Right hindlimb (tissue), 1 donor: ENCODE data around the gene AGRN.

ENCODE experiments used
- DNase-seq: peaks from one replicate; pipeline ENCODE4 v3.0.0-alpha.2; 2018

AGRN gene

DNA sequence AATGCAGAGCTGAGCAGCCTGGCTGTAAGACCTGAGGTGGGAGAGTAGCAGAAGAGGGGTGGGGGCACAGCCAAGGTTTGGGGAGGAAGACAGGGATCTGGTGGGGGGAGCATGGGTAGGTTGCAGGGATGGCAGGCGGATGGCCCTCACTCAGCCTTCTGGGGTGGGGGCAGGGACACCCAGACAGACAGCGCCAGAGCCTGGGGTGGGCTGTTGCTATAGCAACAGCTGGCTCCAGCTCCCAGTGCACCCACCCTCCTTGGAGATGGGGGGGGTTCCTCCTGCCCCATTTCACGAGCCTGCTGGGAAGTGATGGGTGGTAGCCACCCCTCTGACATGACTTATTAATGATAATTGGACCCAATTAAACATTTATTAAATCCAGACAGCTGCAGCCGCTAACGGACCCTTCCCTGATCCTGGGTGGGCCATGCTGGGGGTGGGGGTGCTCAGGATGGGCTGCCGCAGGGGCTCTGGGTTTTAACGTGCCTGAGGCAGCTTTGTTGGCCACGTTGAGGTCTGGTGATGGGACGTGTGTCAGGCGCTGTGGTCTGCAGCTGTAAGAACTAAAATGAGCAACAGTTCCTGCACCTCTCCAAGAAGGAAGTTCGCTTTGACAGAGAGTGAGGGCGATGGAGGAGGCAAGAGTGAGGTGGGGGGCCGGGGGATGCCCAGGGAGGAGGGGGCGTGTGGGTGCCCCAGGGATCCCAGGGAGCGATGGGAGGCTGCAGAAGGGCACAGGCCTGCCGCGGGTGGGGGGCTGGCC is 19.4 kb downstream of the AGRN start:
- DNase-seq = no peak

DNA sequence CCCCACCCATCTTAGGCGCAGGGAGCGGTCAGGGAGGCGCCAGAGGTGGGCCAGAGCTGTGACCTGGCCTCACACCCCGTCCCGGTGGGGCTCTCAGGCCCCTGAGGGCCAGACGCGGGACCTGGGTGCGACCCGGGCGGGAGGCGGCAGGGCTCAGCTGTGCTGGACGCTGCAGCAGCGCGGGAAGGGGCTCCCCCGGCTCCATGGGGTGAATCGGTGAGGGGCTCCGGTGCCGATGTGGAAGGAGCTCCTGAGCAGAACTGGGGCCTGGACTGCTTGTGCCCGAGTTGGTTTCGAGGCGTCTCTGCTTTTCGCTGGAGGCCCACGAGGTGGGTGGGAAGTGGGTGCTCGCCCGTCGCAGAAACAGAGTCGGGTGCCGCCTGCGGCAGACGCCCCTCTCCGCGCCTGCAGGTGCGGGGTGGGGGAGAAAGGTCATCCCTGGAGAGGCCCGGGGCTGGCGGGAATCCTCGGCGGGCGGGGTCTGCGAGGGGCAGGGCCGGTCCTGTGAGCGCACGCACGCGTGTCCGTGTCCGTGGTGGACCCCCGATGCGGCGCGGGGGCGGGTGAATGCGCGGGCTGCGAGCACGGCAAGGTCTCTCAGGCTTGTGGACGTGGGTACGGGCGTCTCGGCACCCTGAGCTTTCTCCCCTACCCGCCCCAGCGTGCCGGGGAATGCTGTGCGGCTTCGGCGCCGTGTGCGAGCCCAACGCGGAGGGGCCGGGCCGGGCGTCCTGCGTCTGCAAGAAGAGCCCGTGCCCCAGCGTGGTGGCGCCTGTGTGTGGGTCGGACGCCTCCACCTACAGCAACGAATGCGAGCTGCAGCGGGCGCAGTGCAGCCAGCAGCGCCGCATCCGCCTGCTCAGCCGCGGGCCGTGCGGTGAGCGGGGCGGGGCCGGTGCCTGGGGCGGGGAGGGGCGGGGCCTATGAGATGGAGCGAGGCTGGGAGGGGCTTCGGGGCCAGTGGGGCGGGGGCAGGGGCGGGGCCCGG is 20.4 kb downstream of the AGRN start:
- peak; percentile 86 for DNase-seq

DNA sequence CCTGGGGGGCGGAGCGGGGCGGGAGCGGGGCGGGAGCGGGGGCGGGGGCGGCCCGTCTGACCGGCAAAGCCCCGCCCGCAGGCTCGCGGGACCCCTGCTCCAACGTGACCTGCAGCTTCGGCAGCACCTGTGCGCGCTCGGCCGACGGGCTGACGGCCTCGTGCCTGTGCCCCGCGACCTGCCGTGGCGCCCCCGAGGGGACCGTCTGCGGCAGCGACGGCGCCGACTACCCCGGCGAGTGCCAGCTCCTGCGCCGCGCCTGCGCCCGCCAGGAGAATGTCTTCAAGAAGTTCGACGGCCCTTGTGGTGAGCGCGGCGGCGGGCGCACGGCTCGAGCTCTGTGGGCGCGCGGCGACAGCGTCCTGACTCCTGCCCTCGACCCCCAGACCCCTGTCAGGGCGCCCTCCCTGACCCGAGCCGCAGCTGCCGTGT is 21.2 kb downstream of the AGRN start:
- no peak for DNase-seq

DNA sequence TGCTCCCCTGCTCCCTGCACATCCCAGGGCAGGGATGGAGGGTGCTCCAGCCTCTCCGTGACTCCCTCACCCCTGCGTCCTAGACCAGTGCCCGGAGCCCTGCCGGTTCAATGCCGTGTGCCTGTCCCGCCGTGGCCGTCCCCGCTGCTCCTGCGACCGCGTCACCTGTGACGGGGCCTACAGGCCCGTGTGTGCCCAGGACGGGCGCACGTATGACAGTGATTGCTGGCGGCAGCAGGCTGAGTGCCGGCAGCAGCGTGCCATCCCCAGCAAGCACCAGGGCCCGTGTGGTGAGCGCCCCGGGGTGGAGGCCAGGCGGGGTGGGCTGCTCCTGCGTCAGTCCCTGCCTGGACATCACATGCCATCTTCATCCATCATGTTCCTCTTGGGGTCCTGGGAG is 22.0 kb downstream of the AGRN start:
- no peak for DNase-seq

DNA sequence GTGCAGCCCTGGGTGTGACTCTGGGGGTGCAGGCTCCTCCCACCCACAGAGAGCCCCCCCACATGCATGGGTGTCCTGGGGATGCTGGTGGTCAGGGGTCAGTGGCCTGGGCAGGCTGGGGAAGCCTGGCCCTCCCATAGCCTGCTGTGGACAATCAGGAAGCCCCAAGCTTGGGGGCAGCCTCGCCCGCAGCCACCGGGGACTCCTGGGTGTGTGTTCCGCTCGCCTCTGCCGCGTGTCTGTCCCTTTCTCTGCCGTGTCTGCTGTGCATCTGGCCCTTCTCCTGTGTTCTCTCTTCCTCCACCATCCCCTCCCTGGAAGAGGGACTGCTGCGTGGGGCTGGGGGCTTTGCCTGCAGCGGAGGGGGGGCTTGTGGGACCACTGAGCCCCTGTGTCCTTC is 22.9 kb downstream of the AGRN start:
- no peak for DNase-seq

DNA sequence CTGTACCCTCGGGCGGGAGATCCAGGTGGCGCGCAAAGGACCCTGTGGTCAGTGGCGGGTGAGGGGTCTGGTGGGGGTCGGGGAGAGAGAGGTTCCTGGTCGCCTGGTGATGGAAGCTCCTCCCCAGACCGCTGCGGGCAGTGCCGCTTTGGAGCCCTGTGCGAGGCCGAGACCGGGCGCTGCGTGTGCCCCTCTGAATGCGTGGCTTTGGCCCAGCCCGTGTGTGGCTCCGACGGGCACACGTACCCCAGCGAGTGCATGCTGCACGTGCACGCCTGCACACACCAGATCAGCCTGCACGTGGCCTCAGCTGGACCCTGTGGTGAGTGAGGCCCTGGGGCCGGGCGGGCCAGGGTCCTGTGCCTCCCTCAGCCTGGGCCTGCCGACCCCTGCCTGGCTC is 23.5 kb downstream of the AGRN start:
- DNase-seq = no peak

DNA sequence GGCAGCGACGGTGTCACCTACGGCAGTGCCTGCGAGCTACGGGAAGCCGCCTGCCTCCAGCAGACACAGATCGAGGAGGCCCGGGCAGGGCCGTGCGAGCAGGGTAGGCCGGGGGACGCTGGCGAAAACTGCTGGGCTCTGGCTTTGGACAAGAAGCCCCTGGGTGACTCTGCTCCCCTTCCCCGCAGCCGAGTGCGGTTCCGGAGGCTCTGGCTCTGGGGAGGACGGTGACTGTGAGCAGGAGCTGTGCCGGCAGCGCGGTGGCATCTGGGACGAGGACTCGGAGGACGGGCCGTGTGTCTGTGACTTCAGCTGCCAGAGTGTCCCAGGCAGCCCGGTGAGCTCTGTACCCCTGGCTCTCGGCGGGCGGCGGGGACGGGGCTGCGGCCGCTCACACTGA is 24.0 kb downstream of the AGRN start:
- DNase-seq = no peak

DNA sequence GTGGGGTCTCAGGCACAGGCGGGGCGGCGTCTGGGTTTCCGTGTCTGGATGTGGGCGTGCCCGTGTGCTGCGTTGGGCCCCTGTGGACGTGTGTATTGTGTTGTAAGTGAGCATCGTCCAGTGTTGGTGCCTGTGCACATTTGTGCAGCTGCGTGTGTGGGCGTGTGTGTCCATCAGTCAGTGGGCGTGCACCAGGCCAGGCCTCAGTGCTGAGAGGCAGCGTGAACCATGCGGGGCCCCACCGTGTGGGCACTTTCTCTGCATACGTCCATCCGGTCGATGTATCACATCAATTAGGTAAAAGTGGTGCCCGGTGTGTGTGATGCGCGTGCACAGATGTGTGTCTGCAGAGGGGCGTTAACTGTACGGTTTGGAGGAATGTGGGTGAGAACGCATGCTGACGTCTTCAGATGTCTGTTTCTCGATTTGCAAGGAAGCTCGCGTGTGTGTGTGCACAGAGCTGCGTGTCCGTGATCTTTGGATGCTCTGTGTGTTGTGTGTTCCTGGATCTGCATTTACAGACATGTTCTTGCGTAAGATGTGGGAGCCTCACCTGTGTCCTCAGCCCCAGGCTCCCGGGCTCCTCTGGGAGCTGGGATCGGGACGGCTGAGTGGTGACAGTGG is 24.6 kb downstream of the AGRN start:
- DNase-seq = no peak

DNA sequence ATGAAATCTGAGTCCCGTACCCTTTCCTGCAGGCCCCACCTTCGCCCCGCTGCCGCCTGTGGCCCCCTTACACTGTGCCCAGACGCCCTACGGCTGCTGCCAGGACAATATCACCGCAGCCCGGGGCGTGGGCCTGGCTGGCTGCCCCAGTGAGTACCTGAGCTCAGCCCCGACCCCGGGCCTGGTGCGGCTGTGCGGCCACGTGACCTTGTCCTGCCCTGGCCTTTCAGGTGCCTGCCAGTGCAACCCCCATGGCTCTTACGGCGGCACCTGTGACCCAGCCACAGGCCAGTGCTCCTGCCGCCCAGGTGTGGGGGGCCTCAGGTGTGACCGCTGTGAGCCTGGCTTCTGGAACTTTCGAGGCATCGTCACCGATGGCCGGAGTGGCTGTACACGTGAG is 25.2 kb downstream of the AGRN start:
- DNase-seq = no peak

DNA sequence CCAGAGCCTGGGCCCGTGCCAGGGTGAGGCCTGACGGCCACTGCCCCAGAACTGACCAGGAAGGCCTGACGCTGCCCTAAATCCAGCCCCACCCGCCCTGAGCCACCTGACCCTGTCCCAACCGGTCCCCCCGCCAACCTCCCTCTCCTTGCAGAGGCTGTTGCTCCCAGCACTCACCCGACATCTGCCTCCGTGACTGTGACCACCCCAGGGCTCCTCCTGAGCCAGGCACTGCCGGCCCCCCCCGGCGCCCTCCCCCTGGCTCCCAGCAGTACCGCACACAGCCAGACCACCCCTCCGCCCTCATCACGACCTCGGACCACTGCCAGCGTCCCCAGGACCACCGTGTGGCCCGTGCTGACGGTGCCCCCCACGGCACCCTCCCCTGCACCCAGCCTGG is 26.3 kb downstream of the AGRN start:
- no peak for DNase-seq

DNA sequence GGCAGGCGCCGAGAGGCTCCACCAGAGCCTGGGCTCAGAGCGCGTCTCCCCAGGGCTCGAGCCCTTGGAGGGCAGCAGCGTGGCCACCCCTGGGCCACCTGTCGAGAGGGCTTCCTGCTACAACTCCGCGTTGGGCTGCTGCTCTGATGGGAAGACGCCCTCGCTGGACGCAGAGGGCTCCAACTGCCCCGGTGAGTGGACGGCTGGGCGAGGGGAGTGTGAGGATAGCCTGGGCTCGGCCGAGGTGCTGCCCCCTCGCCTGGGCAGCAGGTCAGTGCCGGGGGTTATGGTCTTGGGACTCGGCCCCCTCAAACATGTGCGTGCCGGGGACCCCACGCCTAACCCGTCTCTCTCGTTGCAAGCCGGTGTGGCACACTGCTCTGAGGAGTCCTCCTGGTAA is 26.8 kb downstream of the AGRN start:
- DNase-seq = no peak

DNA sequence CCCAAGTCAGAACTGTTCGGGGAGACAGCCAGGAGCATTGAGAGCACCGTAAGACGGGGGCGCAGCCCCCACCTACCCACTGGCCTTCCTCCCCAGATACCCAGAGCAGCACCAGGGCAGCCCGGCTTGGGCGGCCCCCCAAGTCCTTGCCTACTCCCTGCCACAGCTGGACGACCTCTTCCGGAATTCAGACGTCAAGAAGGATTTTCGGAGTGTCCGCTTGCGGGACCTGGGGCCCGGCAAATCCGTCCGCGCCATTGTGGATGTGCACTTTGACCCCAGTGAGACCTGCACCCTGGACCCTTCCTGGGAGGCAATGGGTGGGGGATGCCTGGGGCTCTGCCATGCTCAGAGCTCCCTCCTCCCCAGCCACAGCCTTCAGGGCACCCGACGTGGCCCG is 27.5 kb downstream of the AGRN start:
- no peak for DNase-seq

DNA sequence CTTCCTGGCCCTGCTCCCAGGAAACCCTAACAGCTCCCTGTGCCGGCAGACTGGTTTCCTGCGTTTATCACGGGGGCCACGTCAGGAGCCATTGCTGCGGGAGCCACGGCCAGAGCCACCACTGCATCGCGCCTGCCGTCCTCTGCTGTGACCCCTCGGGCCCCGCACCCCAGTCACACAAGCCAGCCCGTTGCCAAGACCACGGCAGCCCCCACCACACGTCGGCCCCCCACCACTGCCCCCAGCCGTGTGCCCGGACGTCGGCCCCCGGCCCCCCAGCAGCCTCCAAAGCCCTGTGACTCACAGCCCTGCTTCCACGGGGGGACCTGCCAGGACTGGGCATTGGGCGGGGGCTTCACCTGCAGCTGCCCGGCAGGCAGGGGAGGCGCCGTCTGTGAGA is 28.0 kb downstream of the AGRN start:
- DNase-seq = no peak

DNA sequence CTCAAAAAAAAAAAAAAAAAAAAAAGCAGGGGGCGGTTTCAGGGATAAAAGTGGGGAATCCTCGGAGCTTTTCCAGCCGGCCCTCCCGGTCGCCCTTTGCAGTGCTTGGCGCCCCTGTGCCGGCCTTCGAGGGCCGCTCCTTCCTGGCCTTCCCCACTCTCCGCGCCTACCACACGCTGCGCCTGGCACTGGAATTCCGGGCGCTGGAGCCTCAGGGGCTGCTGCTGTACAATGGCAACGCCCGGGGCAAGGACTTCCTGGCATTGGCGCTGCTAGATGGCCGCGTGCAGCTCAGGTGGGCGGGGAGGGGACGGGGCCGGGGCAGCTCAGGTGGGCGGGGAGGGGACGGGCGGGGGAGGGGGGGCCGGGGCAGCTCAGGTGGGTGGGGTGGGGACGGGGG is 28.8 kb downstream of the AGRN start:
- no peak for DNase-seq

DNA sequence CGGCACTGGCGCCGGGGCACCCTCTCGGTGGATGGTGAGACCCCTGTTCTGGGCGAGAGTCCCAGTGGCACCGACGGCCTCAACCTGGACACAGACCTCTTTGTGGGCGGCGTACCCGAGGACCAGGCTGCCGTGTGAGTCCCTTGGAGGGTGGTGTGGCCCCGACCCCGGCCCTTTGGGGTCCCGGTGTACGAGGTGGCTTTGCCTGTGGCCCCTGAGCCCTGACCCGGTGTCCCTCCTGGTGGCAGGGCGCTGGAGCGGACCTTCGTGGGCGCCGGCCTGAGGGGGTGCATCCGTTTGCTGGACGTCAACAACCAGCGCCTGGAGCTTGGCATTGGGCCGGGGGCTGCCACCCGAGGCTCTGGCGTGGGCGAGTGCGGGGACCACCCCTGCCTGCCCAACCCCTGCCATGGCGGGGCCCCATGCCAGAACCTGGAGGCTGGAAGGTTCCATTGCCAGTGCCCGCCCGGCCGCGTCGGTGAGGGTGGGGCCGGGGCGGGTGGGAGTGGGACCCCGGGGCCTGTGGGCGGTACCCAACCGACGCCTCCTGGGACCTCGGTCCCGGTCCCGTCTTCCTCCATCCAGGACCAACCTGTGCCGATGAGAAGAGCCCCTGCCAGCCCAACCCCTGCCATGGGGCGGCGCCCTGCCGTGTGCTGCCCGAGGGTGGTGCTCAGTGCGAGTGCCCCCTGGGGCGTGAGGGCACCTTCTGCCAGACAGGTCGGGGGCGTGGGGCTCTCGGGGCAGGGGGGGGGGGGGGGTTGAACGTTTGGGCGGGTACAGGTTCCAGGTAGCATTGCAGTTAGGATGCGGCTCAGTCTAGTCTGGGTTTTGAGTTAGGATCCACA is 29.6 kb downstream of the AGRN start:
- DNase-seq = no peak

DNA sequence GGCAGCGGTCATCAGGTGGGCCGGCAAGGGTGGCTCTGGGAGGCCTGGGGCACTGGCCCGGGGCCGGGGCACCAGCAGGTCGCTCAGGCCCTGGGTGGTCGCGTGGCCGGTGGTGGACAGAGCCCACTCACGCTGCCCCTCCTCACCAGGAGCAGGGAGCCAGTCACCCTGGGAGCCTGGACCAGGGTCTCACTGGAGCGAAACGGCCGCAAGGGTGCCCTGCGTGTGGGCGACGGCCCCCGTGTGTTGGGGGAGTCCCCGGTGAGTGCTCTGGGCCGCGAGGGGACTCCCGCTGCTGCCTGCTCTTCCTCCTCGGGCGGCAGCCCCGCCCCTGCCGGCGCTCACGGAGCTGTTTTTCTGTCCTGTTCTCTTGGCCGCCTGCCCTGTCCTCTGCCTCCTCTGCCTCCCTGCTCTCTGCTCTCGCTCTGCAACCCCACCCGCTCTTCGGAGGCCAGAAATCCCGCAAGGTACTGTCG is 30.7 kb downstream of the AGRN start:
- no peak for DNase-seq

DNA sequence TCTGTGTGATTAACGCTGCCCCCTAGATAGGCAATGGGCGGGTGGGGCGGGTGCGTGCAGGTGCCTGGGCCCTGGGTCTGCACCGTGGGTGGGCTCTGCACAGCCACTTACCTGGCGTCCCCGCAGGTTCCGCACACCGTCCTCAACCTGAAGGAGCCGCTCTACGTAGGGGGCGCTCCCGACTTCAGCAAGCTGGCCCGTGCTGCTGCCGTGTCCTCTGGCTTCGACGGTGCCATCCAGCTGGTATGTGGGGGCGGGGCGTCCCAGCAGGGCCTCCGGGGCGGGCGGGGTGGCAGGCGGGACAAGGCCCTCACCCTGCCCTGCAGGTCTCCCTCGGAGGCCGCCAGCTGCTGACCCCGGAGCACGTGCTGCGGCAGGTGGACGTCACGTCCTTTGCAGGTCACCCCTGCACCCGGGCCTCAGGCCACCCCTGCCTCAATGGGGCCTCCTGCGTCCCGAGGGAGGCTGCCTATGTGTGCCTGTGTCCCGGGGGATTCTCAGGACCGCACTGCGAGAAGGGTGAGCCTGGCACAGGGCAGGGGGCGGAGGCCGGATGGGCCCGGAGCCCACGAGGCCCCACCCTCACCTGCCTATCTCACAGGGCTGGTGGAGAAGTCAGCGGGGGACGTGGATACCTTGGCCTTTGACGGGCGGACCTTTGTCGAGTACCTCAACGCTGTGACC is 31.3 kb downstream of the AGRN start:
- no peak for DNase-seq

DNA sequence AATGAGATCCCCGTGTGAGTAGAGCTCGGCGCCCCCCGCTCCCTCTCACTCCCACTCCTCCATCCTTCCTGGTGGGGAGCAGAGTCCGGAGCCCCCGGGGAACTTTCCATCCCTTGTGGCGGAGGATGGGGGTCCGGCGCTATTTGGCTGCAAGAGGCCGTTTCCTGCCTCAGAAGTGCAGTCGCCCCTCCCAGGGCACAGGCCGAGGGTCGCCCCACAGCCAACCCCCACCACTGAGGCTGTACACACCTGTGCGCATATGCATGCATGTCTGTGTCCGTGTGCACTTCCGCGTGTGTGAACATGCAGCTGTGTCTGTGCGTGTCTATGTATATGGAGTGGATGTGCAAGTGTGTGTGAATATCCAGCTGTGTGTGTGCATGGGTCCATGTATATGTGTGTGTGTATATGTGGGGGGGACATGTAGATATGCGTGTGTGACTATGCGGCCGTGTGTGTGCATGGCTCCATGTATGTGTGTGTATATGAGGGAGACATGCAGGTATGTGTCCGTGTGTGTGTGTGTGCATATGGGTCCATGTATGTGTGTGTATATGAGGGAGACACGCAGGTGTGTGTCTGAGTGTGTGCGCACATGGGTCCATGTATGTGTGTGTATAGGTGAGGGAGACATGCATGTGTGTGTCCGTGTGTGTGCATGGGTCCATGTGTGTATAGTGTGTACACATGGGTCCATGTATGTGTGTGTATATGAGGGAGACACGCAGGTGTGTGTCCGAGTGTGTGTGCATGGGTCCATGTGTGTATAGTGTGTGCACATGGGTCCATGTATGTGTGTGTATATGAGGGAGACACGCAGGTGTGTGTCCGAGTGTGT is 32.3 kb downstream of the AGRN start:
- DNase-seq = no peak

DNA sequence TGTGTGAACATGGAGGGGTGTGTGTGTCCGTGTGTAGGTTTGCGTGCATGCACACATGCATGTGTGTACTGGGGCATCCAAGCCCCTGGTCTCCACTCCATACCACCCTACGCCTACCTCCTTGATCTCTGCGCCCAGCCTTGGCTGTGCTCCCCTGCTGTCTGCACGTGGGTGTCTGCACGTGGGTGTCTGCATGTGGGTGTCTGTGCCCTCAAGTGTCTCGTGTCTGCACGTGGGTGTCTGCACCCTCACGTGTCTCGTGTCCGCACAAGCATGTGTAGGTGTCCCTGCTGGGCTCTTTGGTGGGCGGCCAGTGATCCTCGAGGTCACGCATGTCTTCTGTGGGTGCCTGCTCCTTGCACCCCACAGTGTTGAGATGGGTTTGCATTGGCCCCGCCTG is 33.1 kb downstream of the AGRN start:
- DNase-seq = no peak

DNA sequence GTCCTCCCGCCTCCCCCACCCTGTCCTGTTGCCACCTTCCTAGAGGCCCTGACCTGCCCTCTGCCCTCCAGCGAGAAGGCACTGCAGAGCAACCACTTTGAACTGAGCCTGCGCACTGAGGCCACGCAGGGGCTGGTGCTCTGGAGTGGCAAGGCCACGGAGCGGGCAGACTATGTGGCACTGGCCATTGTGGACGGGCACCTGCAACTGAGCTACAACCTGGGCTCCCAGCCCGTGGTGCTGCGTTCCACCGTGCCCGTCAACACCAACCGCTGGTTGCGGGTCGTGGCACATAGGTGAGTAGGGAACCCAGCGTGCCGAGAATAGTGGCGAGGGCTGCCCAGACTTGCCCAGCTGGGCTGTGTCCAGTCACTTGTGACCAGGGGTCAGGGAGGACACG is 33.8 kb downstream of the AGRN start:
- DNase-seq = no peak

DNA sequence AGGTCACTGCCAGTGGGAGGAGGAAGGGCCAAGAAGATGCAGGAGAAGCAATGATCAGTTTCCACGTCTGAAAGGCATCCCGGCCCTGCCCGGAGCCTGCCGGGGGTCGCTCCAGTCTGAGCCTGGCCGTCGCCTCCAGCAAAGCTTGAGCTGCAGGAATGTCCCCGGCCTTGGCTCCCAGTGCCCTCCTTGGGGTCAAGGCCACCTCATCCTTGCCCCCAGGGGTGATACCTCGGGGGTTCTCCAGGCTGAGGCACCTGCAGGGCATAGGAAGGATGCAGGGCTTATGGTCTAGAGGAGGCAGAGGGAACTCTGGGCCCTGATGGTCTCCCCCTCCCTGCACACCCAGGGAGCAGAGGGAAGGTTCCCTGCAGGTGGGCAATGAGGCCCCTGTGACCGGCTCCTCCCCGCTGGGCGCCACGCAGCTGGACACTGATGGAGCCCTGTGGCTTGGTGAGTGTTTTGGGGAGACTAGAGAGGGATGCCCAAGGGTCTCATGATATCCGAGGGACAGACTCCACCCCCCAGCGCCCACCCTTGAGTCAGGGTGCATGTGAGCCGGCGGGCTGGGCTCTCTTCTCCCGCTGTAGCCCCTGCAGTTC is 34.3 kb downstream of the AGRN start:
- no peak for DNase-seq
